Fibroblast of lung (primary cell): ENCODE data around the gene EPHB4.

Experiments used
- EZH2 ChIP-seq: IDR thresholded peaks from 2 replicates; pipeline ENCODE4 v1.5.1; 2012; ENCODE audit warnings: low read length, control low read depth, mild to moderate bottlenecking; ENCODE audit errors: missing control alignments
- TF ChIP-seq, protein P1 (sequence below), 2 donors: IDR thresholded peaks in 1 of 2; conservative IDR thresholded peaks in 1 of 2; 1 replicate in 1 of 2; 2 replicates in 1 of 2; pipeline ENCODE4 v1.5.1; 2011 to 2012; ENCODE audit warnings: low read length in 2 of 2, control low read depth in 1 of 2, inconsistent platforms in 1 of 2, low read depth in 1 of 2, mild to moderate bottlenecking in 1 of 2

DNA sequence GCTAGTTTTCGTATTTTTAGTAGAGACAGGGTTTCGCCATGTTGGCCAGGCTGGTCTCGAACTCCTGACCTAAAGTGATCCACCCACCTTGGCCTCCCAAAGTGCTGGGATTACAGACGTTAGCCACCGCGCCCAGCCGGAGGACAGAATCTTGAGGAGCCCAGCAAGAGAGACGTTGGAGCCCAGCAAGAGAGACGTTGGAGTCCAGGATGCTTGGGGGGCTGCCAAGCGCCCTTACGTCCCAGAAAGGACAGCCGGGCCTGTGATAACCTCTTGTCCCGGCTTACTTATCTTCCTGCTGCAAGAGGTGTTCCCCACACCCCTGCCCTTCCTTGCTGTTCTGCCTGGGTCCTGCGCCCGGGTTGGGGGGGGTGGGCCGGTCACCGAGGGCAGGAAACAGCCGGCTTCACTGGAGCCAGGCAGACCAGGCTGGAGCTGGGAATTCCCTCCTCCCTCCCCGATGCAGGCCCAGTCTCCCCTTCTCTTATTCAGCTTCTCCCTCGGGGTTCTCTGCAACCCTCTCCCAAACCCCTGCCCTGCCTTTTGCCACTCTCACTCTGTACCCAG is 1.9 kb upstream of the EPHB4 start:
- TF ChIP-seq, protein P1, sequence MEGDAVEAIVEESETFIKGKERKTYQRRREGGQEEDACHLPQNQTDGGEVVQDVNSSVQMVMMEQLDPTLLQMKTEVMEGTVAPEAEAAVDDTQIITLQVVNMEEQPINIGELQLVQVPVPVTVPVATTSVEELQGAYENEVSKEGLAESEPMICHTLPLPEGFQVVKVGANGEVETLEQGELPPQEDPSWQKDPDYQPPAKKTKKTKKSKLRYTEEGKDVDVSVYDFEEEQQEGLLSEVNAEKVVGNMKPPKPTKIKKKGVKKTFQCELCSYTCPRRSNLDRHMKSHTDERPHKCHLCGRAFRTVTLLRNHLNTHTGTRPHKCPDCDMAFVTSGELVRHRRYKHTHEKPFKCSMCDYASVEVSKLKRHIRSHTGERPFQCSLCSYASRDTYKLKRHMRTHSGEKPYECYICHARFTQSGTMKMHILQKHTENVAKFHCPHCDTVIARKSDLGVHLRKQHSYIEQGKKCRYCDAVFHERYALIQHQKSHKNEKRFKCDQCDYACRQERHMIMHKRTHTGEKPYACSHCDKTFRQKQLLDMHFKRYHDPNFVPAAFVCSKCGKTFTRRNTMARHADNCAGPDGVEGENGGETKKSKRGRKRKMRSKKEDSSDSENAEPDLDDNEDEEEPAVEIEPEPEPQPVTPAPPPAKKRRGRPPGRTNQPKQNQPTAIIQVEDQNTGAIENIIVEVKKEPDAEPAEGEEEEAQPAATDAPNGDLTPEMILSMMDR (conservative IDR thresholded peaks at IDR 0.05 in 1 of 2, IDR thresholded peaks at IDR 0.05 in 1 of 2; ENCODE audit: low read depth in 1 of 2, low read length in 2 of 2): no peak
- TF ChIP-seq EZH2: no peak
